GM19452 (cell line): ENCODE data around the gene IL16.
"Not testable (repeated sequence)": the region's sequence is repeated elsewhere in the genome, so short reads cannot be mapped to it uniquely, and the experiment has no call there.

Source experiments
- ATAC-seq: cut with Tn5 transposase; IDR thresholded peaks from one replicate; pipeline ENCODE4 v1.9.1; 2021; ENCODE audit not compliant: unreplicated experiment

IL16 gene

DNA sequence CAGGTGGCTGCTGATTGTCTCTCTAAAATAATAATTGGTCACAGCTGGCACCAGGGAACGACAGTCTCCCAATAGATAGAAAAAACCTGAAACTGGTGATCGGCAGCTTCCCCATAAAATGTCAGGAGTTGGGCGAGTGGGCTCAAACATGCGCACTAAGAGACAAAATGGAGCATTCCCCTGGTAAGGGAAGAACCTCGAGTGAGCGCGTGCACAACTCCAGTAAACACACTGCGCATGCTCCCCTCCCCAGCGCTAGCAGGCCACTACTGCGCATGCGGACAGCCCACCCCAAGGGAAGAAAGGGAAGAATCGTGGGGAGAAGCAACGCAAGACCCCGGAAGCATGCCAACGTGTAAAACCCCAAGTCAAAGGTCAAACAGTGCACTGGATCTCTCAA lies 134.9 kb downstream of the IL16 start:
- no peak for ATAC-seq

DNA sequence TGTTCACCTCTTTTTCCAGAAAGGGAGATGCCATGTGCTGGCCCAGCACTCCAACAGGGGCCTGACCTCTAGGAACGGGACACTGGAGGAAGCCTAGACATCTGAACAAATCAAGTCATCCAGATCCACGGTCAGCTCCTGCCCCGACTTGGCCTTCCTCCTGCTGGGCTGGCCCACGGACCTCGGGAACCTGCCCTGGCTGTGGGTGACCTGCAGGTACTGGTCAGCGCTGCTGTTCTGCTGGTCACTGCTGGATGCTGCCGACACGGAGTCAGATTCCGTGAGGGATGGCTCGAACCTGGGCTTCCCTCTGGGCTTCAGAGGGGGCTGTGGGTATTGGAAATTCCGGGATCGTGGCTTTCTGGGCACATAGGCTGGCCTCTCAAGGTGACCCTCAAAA lies 135.6 kb downstream of the IL16 start:
- ATAC-seq: no peak

DNA sequence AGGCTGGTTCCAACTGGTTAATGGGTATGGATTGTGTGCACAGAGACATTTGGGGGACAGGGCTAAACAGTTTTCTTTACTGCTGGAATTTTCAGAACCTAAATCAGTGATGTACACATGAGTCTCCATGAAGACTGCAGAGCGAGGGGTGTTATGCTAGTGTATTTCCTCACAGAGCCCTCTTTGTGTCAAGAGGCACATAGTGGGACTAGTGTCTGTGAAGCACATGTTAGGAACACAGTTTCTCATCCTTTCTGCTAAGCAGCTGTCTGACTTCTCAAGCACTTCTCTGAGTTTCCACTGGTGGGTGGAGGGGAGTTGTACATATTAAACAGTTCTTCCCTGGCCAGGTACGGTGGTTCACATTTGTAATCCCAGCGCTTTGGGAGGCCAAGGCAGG lies 136.7 kb downstream of the IL16 start:
- ATAC-seq: no peak

DNA sequence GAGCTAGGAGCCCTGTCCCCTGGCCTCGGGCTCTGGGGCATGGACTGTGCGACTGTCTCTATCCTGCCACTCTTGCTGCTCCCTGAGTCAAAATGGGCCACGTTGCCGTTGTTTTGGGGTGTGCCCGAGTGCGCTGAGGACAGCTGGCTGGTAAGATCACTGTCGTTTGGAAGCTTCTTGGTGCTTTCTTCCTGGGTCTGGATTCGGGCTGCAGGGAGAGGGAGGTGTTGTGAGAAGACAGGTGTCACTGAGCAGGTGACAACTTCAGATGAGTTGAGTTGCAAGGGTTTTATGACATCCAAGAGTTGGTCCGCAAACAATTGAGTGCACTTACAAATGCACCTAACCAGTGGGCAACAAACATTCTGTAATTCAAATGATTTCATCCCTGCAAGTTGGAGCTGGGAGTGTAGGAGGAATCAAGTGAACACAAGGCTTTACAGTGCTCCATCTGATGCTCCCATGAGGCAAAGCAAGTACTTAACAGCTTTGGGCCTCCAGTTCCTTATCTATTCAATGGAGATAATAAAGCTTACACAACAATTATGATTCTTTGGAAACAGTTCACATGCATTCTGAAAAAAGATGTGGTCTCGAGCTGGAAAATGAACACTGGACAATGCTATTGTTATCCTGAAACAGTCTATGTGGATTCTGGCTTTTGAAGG lies 138.2 kb downstream of the IL16 start:
- no peak for ATAC-seq

DNA sequence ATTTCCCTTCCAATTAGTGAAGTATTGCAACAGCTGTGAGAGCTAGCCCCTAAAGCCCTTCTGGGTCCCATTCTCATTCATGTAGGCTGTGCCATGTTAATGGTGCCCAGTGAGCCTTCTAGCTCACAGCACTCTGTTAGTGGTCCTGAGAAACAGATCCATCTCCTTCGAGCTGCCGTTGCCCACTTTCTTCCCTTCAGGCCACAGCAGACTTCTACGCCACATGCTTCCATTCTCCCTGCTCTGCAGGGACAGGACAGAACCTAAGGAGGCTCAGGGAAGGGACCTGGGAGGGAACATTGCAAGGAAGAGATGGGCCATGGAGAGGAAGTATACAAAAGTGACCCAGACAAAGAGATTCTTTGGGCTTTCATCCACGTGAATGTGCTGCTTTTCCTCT lies 139.0 kb downstream of the IL16 start:
- ATAC-seq: no peak

DNA sequence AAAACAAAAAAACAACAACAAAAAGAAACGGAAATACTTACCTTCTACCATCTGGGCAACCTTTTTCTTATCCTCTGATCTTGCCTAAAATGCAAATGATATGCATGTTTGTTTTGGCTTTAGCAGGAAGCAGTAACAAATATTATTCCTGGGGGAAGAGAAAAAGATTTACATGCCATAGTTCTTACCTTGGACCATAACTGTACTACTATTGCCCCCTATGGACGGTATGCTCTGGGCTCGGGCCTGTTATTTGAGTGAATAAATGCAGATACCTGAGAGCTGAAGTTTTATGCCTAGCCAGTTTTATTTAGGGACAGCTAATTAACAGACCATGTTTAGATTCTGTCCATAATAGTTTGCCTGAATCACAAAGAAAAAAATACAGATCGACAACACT lies 139.9 kb downstream of the IL16 start:
- ATAC-seq: no peak

DNA sequence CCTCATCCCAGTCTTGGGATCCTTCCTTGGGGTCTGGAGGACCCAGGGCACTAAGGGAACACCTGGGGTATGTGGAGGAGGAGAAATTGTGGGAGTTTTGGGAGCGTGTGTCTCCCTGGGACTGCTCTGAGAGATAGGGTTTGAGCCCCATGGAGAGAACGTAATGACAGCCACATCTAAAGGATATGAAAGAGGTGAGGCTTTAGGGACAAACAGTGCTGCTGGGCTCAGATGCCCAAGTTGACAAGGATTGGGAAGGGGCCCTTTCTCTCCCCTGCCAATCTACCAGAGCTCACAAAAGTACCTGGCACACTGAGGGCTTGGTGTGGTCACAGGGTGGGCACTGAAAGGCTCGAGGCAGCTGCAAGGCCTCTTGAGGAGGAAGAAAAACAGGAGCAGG lies 140.6 kb downstream of the IL16 start:
- no peak for ATAC-seq

DNA sequence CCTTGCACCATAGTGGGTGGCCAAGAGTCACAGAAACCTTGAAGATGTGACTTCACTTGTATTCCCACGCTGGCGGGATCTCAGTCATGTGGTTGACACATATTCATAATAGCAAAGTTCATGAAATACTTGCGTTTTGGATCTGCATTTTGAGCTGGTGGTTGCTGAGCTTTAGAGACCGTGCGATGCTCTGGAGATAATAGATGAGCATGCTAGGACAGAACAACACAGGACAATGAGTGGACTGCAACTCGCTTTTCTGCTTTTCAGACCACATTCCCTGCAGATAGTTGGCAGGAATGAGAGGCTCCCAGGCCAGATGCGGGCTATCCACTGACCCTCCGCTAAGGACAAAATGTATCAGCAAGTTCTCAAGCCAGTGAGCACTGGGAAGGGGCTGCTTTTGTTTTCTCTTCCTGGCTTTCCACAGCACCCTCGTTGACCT lies 141.1 kb downstream of the IL16 start:
- ATAC-seq: no peak

DNA sequence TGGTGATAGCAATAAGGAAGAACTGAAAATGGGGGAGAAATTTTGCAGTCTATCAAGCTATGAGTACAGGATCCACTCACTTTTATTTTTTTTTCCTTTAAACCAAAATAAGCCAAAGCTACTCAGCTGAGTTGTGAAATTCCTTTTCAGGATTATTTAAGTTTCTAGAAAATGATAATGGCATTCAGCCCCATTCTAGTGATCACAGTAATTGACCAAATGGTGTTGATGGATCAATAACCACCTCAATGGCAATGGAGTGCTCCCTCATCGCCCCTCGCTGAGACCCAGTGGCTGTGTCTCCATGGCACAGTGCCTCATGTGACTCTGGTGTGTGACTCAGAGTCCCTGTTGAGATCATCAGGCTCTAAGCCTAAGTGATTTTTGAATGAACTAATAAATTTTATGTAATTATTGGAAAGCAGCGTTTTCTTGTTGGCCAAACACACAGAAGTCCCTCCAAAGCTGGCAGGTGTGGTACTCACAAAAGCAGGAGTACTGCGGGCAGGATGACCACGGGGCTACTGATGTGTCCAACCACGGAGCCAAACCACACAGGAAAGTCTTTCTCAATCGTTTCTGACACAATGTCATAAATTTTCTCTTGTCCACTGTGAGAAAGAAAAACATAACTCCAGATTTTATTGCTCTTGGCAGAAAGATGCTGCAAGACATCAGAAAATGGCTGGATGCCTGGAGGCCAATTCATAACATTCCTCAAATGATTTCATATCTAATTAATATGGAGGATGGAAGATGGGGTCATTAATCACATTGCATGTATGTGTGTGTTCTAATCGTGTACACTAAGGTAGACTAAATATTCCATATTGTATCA lies 141.7 kb downstream of the IL16 start:
- no peak for ATAC-seq

DNA sequence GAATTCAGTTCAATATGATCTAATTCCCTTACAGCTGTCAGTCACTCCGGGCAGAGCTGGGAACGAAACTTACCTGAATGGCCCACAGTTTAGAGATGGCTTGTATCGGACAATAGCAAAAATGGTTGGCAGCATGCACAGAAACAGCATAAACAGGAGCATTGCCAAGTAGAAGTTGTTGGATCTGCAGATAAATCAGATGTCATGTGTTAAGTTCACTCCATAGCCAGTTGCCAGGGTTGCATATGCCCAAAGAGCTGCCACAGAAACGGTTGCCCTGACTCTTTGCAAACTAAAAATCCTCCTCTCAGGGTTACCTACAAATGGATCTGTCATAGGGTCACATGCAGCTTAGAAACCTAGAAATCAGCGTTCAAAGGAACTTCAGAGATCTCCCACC lies 142.6 kb downstream of the IL16 start:
- no peak for ATAC-seq

DNA sequence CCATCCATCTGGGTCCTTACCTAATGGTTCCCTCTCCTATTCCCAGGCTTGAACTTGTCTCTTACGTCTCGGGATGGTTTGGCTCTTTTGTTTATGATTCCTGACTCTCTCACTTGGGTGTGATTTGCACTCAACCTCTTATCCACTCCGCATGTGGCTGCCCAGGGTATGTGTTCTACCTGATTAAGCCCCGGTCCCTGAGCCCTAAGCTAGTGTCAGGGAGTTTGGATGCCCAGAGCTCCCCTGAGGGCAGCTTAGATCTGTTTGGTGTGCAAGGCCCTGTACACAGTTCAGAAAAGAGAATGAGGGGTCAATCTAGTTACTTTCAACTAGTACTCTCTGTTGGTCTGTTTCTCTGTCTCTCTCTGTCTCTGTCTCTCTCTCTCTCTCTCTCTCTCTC lies 143.2 kb downstream of the IL16 start:
- ATAC-seq: no peak

DNA sequence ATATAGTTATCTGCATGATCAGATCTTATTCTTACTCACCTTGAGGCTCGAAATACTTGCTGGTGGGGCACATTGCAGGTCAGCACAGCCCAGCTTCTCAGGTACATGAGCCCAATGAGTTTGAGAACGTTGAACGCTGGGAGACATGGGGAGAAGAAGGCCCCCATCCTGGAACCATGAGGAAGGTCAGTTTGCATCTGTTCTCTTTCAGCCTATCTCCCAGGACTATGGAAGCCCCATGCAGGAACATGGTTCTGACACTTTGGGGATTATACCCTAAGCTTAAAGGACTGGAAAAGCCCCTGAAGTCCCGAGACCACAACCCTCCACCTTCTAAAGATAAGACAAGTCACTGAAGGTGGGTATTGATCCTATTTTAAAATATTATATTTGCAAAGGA lies 144.7 kb downstream of the IL16 start:
- ATAC-seq: no peak

DNA sequence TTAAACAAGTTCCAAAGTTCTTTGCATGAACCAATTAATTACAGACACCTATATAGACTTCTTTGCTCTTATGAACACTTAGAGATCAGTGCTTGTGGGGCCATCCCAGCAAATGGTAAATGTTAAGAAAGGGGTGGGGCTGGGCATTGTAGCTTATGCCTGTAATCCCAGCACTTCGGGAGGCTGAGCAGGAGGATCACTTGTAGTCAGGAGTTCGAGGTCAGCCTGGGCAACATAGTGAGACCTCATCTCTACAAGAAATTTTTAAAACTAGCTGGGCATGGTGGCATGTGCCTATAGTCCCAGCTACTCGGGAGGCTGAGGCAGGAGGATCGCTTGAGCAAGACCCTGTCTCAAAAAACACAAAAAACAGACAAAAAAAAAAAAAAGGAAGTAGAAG lies 146.7 kb downstream of the IL16 start:
- ATAC-seq: no peak

DNA sequence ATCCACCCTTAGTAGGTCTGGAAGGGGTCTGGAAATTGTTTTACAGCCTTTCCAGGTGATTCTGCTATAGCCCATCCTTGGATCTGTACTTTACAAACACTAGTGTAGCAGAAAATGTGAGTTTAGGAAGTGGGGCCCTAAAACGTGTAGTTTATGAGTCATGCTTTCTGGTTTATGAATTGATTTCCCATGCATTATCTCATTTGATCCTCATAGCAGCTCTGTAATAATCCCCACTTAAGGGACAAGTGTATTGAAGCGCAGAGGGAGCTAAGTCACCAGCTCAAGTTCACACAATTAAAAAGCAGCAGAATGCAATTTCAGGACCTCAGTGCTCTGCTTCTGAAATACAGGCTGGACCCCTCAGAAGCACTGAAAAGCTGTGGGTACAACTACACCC lies 149.9 kb downstream of the IL16 start:
- no peak for ATAC-seq

DNA sequence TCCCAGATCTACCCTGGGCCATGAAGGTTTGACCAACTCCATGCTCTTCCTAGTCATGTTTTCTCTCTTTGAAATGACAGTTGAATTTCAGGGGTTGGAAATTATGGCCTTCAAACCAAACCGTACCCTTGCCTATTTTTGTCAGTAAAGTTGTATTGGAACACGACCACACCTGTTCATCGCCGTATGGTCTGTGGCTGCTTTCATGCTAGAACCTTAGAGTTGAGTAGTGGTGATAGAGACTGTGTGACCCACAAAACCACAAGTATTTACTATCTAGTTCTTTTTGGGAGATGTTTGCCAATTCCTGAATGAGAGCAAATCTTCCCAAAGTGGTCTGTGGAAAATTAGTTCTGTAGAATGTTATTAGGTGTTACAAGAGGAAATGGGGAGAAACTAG lies 151.2 kb downstream of the IL16 start:
- ATAC-seq: no peak

DNA sequence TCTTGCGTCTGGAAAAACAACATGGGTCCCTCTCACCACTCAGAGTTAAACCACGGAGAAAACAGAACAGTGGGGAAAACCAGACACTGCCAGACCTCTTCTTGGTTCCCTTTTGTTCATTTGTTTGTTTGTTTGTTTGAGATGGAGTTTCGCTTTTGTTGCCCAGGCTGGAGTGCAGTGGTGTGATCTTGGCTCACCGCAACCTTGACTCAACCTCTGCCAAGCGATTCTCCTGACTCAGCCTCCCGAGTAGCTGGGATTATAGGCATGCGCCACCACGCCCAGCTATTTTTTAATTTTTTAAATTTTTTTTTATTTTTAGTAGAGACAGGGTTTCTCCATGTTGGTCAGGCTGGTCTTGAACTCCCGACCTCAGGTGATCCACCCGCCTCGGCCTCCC lies 152.0 kb downstream of the IL16 start:
- ATAC-seq: not testable (repeated sequence)

DNA sequence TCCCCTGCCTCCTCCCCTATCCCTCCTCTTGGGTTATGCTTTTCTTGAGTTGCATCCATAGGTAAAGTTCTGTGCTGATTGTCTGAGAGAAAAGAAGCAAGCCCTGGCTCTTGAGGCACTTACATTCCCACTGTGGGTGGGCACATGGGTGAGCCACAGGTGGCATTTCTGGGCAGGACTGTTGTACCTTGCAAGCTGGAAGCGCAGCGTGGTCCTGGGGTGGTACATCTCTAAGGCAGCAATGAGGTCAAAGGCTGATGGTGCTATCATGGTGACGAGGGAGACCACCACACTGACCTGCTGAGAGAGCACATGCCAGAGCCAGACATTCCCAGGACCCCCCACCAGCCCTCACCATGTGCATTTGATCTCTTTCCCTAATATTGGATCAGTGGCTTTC lies 152.6 kb downstream of the IL16 start:
- ATAC-seq: no peak

DNA sequence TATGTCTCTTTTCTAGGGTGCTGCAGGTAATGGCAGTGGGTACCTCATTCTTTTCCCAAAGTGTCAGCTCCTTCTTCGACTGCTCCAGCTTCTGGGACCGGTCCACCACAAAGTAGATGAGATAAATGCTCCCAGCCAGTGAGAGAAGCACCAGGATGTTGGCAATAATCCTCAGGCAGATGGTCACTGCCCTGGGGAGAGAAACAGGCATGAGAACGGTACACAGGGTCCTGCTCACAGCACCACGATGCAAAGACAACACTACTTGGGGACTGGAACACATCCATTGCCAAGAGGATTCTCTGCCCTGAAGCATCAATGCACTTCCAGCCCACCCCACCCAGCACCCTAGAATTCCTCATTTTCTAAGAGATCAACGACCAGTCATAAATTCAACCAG lies 155.0 kb downstream of the IL16 start:
- no peak for ATAC-seq

DNA sequence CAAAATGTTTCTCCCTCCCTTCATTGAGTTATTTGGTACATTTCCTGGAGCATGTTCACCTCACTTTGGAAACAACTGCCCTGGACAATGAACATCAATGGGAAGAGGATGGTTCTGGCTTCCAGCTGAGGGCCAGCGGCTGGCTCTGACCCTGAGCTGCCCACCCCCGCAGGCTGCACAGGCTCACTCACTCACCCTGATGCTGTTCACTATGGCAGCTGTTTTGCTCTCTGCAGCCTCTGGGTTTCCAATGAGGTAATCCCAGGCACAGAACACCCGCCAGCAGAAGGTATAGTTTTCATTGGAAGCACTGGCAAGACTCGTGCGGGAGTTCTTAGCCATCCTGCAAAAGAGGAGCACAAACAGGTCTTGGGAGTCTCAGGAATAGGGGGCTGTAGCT lies 159.6 kb downstream of the IL16 start:
- no peak for ATAC-seq

DNA sequence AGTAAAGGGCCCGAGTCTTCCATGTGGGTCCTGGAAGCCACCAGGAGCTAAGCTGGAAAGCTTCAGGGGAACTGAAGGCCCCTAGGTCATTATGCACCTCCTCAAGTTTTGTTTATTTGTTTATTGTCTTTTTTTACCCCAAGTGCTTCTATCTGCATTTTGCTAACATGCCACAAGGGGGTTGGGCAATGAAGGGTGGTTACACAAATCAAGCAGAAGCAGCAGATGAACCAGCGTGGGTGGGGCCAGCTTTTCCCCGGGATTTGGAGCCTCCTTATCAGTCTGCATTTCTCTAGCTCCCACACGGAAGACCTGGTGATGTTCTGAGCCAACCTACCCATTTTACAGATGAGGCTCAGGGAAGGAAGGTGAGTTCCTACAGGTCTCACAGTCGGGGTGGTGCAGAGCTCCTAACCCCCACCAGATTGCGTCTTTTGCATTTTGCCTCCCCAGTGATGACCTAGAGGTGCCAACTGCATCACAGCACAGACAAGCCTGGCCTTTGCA lies 160.6 kb downstream of the IL16 start:
- no peak for ATAC-seq

DNA sequence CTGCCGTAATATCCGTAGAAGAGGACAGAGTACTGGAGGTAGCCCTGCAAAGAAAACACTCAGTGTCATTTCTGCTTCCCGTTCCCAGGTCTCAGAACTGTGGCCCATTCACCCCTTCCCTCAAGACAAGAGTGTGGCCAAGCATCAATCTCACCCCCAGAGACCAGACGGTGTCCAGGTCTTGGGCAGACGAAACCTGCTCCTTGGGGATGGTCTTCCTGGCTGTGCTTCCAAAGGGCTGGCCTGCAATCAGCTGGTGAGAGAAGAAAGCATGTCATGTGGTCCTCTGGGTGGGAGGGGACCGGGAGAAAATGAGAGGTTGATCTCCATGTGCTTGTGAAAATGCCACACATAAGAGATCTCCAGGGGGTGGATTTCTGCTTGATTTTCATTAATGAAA lies 161.6 kb downstream of the IL16 start:
- ATAC-seq: no peak

DNA sequence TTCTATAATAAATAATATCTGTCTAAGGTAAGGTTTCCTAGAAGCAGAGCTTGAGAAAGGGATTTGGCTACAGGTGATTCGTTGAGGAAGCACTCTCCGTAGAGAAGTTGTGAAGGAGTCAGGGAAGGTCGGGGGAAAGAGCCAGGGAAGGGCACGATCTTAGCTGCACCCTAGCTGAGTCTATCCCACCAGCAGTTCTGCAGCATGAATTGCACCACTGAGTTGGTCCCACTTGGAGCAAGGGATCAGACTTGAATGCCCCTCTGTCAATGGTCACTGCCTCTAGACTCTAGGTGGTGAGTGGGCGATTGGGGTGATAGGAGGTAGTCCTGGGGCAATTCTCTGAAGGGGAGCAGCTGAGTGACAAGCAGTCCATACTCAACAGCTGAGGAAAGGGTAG lies 163.8 kb downstream of the IL16 start:
- ATAC-seq: no peak

DNA sequence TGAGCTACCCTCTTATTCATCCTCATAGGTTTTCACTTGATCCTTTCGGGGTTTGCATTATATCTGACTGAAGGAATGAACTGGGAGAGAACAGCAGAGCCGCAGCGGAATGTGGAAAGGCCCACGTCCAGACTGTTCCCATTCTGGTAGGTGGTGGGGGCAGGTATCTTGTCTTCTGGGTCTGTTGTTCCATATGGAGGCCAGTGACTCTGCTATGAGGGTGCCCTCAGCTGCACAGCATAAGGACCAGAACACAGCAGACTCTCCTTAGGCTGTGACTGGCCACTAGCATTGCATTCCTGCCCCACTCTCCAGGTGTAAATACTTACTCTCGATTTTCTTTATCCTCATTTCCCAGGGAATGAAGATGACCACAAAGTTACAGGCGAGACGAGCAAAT lies 165.2 kb downstream of the IL16 start:
- no peak for ATAC-seq
